ENCODE measurements around the gene BRWD1. TPM values are rescaled to one million over a fixed set of nuclear protein-coding genes. Genes with fewer than 3 reads are reported as not detected.

The BRWD1 gene
- total RNA-seq, 4 donors from 2014 or later: 60.3 to 74.4 (median 68.7) TPM

DNA sequence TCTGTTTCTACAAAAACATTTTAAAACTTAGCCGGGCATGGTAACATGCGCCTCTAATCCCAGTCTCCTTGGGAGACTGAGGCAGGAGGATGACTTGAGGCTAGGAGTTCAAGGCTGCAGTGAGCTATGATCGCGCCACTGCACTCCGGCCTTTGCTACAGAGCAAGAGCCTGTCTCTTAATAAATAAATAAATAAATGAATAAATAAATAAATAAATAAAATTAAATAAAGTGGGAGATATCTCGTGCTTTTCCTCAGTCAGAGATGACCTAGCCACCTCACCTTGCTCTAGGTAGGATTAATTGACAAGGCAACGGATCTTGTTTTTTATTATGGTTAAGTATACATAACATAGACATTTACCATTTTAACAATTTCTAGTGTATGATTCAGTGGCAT is 14.3 kb upstream of the BRWD1 start:
- TF ChIP-seq, protein P1, sequence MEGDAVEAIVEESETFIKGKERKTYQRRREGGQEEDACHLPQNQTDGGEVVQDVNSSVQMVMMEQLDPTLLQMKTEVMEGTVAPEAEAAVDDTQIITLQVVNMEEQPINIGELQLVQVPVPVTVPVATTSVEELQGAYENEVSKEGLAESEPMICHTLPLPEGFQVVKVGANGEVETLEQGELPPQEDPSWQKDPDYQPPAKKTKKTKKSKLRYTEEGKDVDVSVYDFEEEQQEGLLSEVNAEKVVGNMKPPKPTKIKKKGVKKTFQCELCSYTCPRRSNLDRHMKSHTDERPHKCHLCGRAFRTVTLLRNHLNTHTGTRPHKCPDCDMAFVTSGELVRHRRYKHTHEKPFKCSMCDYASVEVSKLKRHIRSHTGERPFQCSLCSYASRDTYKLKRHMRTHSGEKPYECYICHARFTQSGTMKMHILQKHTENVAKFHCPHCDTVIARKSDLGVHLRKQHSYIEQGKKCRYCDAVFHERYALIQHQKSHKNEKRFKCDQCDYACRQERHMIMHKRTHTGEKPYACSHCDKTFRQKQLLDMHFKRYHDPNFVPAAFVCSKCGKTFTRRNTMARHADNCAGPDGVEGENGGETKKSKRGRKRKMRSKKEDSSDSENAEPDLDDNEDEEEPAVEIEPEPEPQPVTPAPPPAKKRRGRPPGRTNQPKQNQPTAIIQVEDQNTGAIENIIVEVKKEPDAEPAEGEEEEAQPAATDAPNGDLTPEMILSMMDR (IDR thresholded peaks at IDR 0.05; ENCODE audit: low read depth): no peak

DNA sequence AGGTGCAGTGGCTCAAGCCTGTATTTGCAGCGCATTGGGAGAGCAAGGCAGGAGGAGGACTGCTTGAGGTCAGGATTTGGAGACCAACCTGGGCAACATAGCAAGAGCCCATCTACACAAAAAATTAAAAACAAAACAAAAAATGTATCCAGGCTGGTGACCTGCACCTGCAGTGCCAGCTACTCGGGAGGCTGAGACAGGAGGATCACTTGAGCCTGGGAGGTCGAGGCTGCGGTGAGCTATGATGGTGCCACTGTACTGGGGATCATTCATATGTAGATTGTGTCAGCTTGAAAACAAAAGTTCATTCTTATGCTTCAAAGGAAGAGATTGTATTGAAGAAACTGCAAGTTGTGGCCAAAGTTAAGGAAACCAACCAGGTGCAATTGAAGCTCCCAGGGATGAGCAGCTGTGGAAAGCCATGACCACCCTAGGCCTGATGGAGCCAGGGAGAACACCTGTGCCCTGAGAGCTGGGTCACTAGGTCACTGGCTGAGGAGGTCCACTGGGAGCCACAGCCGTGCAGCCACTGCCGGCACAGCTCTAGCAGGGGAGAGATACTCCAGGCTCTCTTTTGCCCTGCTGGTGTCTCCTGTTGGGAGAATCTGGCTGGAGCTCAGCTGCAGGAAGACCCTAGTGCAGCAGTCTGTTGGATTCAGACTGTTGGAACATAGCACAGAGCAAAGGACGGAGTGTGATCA is 13.3 kb upstream of the BRWD1 start:
- TF ChIP-seq, protein P1 (IDR thresholded peaks at IDR 0.05; ENCODE audit: low read depth): no peak

DNA sequence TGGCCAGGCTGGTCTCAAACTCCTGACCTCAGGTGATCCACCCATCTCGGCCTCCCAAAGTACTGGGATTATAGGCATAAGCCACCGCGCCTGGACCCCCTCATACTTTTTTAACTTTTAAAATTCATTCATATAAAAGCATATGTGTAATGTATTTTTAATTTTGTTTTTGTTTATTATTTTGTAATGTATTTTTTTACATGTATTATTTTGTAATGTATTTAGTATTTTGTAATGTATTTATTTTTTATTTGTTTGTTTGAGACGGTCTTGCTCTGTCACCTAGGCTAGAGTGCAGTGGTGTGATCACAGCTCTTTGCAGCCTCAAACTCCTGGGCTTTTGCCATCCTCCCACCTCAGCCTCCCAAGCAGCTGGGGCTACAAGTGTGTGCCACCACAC is 12.0 kb upstream of the BRWD1 start:
- TF ChIP-seq, protein P1 (IDR thresholded peaks at IDR 0.05; ENCODE audit: low read depth): no peak

DNA sequence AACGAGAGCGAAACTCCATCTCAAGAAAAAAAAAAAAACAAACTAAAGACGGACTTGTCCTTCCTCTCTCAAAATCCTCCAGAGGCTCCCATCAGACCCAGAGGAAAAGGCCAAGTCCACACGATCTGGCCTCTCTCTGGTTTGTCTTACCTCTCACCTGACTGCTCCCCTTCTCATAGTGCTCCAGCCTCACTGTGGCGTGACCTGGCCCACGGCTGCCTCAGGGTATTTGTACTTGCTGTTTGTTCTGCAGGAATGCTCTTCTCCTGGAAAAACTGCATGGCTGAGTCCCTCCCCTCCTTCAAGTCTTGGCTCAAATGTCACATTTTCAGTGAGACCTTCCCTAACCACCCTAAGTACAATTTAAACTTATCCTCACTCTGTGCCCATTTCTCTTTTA is 8.0 kb upstream of the BRWD1 start:
- TF ChIP-seq, protein P1 (IDR thresholded peaks at IDR 0.05; ENCODE audit: low read depth): no peak

DNA sequence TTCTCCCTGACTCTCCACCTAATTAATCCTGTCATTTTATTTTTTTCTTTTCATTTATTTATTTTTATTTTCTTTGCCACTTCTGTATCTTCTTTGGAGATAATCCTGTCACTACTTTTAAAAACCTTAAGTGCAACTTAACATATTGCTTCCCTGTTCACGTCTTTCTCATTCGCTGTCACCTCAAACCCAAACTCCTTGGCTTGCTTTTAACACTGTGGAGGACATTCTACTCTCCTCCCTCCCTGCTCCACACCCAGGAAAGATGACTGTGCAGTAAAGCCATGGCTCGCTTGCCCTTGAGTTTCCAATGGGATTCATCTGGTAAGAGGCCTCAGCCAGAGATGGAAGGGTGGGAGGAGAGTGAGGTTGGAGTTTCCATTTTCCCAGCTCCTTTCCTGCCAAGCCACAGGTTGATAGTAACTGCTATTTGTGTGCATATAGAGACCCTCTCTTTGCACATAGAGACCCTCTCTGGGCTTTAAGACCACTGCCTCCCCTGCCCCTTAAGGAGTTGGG is 6.4 kb upstream of the BRWD1 start:
- TF ChIP-seq, protein P1 (IDR thresholded peaks at IDR 0.05; ENCODE audit: low read depth): no peak

DNA sequence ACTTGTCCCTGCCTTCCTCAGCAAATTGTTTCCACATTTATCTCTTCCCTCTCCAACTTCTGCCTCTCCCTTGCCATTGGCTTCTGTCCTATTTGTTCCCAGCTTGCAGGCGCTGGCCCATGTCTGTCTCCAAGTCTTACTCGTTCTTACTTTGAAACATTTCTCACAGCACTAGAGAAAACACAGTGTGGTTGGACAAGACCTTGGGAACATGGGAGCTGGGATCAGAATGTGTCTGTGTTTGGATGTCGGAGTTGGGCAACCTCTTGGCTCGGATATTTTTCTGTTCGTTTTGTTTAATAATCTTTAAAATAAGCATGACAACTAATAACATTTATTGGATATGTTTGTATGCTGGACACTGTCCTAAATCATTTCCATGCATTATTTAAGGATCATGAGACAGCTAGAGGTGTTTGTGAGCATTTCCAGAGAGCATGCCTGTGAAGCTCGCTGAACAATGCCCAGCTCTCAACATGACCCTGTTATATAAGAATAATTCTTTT is 5.9 kb upstream of the BRWD1 start:
- TF ChIP-seq, protein P1 (IDR thresholded peaks at IDR 0.05; ENCODE audit: low read depth): no peak

DNA sequence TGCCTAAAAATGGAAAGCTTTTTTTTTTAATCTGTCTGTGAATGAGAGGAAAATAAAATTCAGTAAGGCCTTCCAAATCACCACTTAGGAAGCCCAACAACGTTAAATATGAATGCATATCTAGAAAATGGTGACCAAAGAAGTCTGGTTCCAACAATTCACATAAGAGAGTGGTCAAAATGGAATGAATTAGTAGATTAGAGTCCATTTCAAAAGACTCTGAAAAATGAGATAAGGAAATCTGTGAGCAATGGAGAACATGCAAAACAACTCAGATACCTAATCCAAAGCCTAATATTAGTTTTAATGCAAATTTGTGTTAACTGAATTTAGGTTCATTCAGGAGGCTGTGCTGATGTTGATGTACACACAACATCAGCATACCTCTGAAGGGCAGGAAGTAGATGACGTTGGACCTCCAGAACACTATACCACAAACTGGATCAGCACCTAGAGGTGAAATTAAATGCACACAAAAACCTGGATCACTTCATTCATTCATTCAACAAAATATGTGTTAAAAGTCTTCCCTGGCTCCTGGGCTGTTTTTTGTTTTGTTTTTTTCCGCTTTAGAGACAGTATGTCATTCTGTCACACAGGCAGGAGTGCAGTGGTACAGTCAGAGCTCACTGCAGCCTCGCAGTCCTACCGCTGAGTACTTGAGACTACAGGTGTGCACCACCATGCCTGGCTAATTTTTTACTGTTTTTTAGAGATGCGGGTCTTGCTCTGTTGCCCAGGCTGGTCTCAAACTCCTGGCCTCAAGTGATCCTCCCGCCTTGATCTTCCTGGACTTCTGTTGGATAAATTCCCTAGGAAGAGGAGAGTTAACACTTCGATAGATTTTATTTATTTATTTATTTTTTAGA is 4.9 kb upstream of the BRWD1 start:
- TF ChIP-seq, protein P1 (IDR thresholded peaks at IDR 0.05; ENCODE audit: low read depth): no peak

Measured in subcutaneous adipose tissue (tissue), 4 donors.